Transverse colon (tissue), 4 donors: Measurements from ENCODE around the gene LDB2. TPM values are rescaled to one million over a fixed set of nuclear protein-coding genes. Genes with fewer than 3 reads are reported as not detected.

ENCODE experiments used
- DNase-seq: peaks from one replicate; pipeline ENCODE4 v3.0.0-alpha.2; 2019
- H3K27ac ChIP-seq, 4 donors: fragments of 200-600 bp; sonication (generic); 2 replicates each; pipeline ENCODE4 v1.5.1; 2016 to 2018; ENCODE audit warnings: inconsistent platforms in 4 of 4
- H3K27me3 ChIP-seq: fragments of 200-600 bp; sonication (generic); 2 replicates; pipeline ENCODE4 v1.5.1; 2017; ENCODE audit warnings: inconsistent platforms
- H3K36me3 ChIP-seq, 4 donors: fragments of 200-600 bp; sonication (generic); 2 replicates each; pipeline ENCODE4 v1.5.1; 2017 to 2019; ENCODE audit warnings: inconsistent platforms in 4 of 4
- H3K4me1 ChIP-seq, 4 donors: fragments of 200-600 bp; sonication (generic); 2 replicates each; pipeline ENCODE4 v1.5.1; 2017 to 2020; ENCODE audit warnings: inconsistent platforms in 4 of 4
- H3K4me3 ChIP-seq, 4 donors: fragments of 200-600 bp; sonication (generic); 1 replicate in 1 of 4; 2 replicates in 3 of 4; pipeline versions ENCODE4 v1.5.1 to v1.6.1; 2017 to 2019; ENCODE audit warnings: inconsistent platforms in 4 of 4
- H3K9me3 ChIP-seq, 2 donors: fragments of 200-600 bp; sonication (generic); 2 replicates each; pipeline ENCODE4 v1.5.1; 2017 to 2019; ENCODE audit warnings: inconsistent platforms in 2 of 2
- CTCF ChIP-seq, 5 experiments: fragments of 200-600 bp in 3 of 5; fragments of 450-650 bp in 2 of 5; sonication (generic) in 3 of 5; IDR thresholded peaks; 1 replicate in 2 of 5; 2 replicates in 3 of 5; pipeline ENCODE4 v1.5.1; 2016 to 2017; ENCODE audit warnings: antibody characterized with exemption in 5 of 5, inconsistent platforms in 3 of 5, mild to moderate bottlenecking in 2 of 5, moderate library complexity in 1 of 5
- EP300 ChIP-seq: sonication (generic); formaldehyde crosslinking; IDR thresholded peaks from one replicate; pipeline ENCODE4 v1.6.1; 2017; ENCODE audit warnings: antibody characterized with exemption, low read depth
- POLR2A ChIP-seq: fragments of 450-650 bp; IDR thresholded peaks from one replicate; pipeline ENCODE4 v1.6.1; 2016; ENCODE audit warnings: antibody characterized with exemption, mild to moderate bottlenecking, moderate library complexity
- POLR2AphosphoS5 ChIP-seq, 3 donors: sonication (generic); formaldehyde crosslinking; IDR thresholded peaks; one replicate each; pipeline ENCODE4 v1.6.1; 2016; ENCODE audit warnings: antibody characterized with exemption in 3 of 3
- WGBS, 2 donors: methylation state at CpG; one replicate each; pipeline ENCODE4 v1.1.5; 2018; ENCODE audit warnings: low coverage in 1 of 2; 5-methylcytosine and 5-hydroxymethylcytosine counted together
- in situ Hi-C, 4 donors: fragments of 200-750 bp; cut with MboI; loops; one replicate each; pipeline versions ENCODE4 v1.15.0 to v1.15.1; 2017; ENCODE audit warnings: low sequenced_read_pairs in 3 of 4, low pct_ligation_motif_present in 1 of 4, low pct_unique_long_range_greater_than_20kb in 1 of 4
- intact Hi-C: fragments of 100-400 bp; cut with DNase I; formaldehyde crosslinking; loops from one replicate; pipeline ENCODE4 v1.15.1; 2023; ENCODE audit warnings: low total_unique reads
- total RNA-seq, 4 donors: library from RNA; depleted of rRNA; stranded (reverse); fragments of >200 nt; gene quantifications; one replicate each; pipeline ENCODE4 v1.1.0, GENCODE V29; 2016

The LDB2 gene
- 10 to 100 TPM in 1 of 4 donors, 1 to 10 TPM in 3; 7.0 to 46.6 (median 8.9) TPM for total RNA-seq

GRCh38 chr4:16897991-16898827 lies at the start of gene LDB2:
Gene LDB2 (minus strand): TSS chr4:16898645.
- Histone ChIP-seq H3K27ac (peak within 1 kb of the TSS; percentile 52 to 83 (median 66)), H3K36me3 (no peaks in the 10 kb centered on the region), H3K4me1 (peaks cover 0 to 7% (median 0%) of the 10 kb centered on the region in 4 donors), H3K9me3 (no peaks in the 10 kb centered on the region), H3K27me3 (no peaks in the 10 kb centered on the region), H3K4me3 (peak within 1 kb of the TSS; percentile 18 to 42 (median 22))
- in situ Hi-C loops, result no loop called here
- intact Hi-C loops, result no loop called here
- WGBS, 2 donors, result 3 to 7% methylated on average over 8 to 18 of the region's 18 CpGs
- TF ChIP-seq POLR2AphosphoS5 (IDR thresholded peaks at IDR 0.05) (peak in 1 of 3 donors; percentile 30), EP300 (no peak), POLR2A (no peak), CTCF (IDR thresholded peaks at IDR 0.05) (no peak)
- DNase-seq, result peak; percentile 30

DNA sequence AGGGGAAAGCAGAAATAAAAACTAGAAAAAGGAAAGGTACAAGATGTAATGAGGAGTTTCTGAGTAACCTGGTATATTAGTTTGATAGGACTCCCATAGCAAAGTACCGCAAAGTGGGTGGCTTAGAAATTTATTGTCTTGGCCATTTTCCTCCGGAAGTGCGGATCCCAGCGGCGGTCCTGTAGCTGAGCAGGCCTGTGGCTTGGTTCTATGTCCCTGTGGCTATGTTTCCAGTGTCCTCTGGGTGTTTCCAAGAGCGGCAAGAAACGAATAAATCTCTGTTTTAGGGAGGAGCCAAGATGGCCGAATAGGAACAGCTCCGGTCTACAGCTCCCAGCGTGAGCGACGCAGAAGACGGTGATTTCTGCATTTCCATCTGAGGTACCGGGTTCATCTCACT lies 44.0 kb upstream of the LDB2 start:
- no peaks in the 10 kb centered on the region for H3K27me3 ChIP-seq
- no peak for DNase-seq
- intact Hi-C loops (loop anchor here (5.0 kb wide), 1 partner anchor 880 kb away; no protein-coding TSS in a partner anchor), in situ Hi-C loops (no loop called here)
- TF ChIP-seq CTCF (IDR thresholded peaks at IDR 0.05) (no peak), EP300 (no peak), POLR2A (no peak), POLR2AphosphoS5 (IDR thresholded peaks at IDR 0.05) (no peak)
- H3K36me3 ChIP-seq, result no peaks in the 10 kb centered on the region
- H3K4me3 ChIP-seq, result no peak overlapping the region
- no peaks in the 10 kb centered on the region for H3K9me3 ChIP-seq
- H3K27ac ChIP-seq, result no peak overlapping the region
- H3K4me1 ChIP-seq, result no peaks in the 10 kb centered on the region
- WGBS, 2 donors, result 72 to 96% methylated on average over 2 to 13 of the region's 14 CpGs

GRCh38 chr4:16939178-16939577 lies 40.7 kb upstream of the LDB2 start:
- no peak for TF ChIP-seq POLR2AphosphoS5 (IDR thresholded peaks at IDR 0.05)
- TF ChIP-seq EP300, result no peak
- TF ChIP-seq POLR2A, result no peak
- DNase-seq, result no peak
- intact Hi-C loops, result no loop called here
- Histone ChIP-seq H3K36me3 (no peaks in the 10 kb centered on the region), H3K4me1 (no peaks in the 10 kb centered on the region), H3K27me3 (no peaks in the 10 kb centered on the region), H3K9me3 (no peaks in the 10 kb centered on the region), H3K4me3 (no peak overlapping the region), H3K27ac (no peak overlapping the region)
- in situ Hi-C loops, result no loop called here
- WGBS, 2 donors, result 82 to 100% methylated on average over 1 to 2 of the region's 2 CpGs

GRCh38 chr4:16938512-16939040 lies 40.1 kb upstream of the LDB2 start:
- intact Hi-C loops, result no loop called here
- WGBS, 2 donors, result 67 to 73% methylated on average over 2 to 6 of the region's 6 CpGs
- H3K27ac ChIP-seq, result no peak overlapping the region
- no peaks in the 10 kb centered on the region for H3K9me3 ChIP-seq
- no peak overlapping the region for H3K4me3 ChIP-seq
- no peaks in the 10 kb centered on the region for H3K27me3 ChIP-seq
- no peak for DNase-seq
- TF ChIP-seq EP300, result no peak
- no peak for TF ChIP-seq POLR2A
- no peak for TF ChIP-seq CTCF (IDR thresholded peaks at IDR 0.05)
- no peak for TF ChIP-seq POLR2AphosphoS5 (IDR thresholded peaks at IDR 0.05)
- no peaks in the 10 kb centered on the region for H3K4me1 ChIP-seq
- H3K36me3 ChIP-seq, result no peaks in the 10 kb centered on the region
- in situ Hi-C loops, result no loop called here
